HG02885 (cell line): ENCODE measurements around the gene FHOD3.

Experiments used
- ATAC-seq: cut with Tn5 transposase; IDR thresholded peaks from one replicate; pipeline ENCODE4 v1.9.1; 2021; ENCODE audit warnings: mild to moderate bottlenecking; ENCODE audit not compliant: unreplicated experiment, poor library complexity

Gene FHOD3

DNA sequence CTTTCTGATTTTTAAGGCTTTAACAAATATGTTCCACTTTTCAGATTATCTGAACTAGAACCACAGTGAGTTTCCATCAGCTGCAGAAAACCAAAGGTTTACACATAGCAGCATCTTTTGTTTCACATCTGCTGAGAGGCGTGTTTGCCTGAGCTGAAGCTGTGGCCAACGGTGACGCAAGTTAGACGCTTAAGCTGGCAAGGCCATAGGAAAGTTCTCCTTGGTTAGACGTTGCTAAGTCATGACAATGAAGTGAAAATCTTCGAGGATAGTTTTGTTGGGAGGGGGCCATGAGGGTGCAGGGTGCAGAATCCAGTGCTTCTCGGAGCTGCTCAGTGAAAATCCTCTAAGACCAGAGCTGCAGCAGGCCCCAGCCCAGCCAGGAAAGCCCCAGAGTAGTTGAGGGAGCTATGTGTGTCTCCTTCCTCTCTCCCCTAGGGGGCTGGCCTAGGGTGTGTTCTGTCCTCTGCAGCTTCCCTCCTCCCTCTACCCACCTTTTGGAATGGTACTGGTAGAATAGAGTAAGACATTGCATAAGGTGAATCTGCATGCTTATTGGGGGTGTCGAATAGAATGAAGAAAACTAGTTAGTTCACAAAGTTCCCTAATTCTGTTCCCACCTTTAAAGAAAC, 105.4 kb downstream of the FHOD3 start:
- ATAC-seq: no peak

DNA sequence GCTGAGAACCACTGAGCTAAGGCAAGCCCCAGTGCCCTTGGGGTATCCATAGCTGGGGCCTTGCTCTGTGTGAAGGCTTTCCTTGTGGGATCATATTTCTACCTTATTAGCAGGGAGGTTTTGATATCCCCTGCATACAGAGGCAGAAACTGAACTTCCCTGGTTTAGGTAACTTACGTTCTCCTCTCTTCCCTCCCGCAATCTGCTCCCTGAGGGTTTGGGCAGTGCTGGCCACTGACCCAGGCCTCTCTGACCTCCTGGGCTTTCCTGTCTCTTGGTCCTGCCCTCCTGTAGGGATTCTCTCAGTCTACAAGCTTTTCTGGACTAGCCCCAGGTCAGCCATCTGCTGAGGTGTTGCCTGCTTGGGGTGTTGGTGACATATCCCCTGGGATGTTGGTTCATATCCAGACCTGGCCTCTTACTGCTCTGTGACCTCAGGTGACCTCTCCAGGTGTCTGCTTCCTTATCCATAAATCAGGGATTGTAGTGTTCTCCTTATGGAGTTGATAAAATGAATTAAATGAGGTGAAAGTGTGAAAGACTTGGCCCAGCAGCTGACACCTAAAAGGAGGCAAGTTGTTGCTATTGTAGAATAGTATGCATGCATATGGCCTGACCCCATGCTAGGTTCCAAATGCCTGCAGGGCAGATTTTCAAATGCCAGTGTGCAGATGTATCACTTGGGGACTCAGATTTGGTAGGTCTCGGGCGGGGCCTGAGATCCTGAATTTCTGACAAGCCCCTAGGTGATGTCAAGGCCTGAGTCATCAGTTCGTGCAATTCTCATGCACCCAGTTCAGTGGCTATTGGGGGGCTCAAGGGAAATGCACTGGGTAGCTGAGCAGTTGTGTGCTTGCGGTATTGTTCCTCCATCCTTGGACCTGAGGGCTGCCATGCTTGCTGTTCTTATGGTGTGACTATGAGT, 106.6 kb downstream of the FHOD3 start:
- no peak for ATAC-seq

DNA sequence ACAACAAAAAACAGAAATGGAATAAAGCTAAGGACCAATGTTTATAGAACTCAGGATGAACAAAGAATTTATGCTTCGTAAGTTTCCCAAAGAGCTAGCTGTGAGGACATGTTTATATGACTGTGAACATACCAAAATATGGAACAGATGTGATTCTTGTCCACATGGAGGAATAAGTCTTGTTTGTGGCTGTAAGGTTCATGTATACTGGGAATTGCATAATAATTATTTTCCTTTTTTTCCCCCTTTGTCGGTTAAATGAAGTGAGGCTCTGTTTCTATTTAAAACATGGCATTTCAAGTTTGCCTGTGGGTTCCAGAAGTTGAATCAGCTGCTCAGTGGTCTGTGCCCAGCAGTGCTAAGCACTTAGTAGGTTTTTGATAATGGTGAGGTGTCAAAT, 108.1 kb downstream of the FHOD3 start:
- ATAC-seq: no peak

DNA sequence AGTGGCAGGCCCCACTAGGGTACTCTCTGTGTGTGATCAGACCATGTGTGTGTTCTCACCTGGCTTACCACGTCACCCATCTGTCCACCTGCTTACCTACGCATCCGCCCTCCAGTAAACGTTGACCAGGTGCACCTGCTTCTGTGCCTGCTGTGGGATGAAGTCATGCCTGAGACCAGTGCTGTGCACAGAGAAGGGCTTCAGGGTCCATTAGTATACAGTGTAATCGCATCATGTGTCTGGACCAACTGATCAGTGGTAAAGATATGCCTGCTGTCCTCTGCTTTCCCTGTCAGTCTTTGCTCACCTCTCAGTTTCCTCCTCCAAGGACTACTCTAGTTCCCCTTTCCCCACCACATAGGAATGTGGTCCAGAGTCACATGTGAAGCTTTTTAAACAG, 109.3 kb downstream of the FHOD3 start:
- no peak for ATAC-seq

DNA sequence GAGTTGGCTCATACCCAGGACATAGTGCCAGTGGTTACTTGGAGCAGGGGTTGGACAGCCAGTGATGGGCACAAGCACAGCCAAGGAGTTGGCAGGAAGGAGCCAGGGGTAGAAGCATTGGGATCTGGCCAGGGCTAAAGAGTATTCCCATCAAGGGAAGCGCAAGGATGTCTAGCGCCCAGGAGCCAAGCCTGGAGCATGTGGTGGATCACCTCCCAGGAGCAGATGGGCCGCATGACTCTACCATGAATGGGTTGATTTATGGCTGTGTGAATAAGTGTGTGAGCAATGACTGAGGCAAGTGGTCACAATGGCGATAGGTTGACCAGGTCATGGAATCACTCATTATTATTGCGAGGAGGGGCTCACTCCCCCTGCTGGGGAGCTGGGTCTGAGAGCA, 111.1 kb downstream of the FHOD3 start:
- no peak for ATAC-seq

DNA sequence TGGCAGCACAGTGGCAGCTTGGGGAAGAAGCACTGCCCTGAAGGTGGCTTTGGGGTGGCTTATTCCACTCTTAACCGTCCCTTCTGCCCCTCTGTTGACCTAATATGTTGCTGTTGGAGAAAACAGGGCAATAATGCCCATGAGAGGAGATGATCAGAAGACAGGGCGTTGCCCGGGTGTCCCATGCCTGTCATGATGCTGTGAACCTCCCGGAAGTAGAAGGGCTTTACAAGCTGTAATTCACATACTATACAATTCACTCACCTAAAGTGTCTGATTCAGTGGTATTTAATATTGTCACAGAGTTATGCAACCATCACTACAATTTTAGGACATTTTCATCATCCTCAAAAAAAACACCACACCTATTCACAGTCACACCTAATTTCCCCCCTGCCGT, 112.3 kb downstream of the FHOD3 start:
- ATAC-seq: no peak

DNA sequence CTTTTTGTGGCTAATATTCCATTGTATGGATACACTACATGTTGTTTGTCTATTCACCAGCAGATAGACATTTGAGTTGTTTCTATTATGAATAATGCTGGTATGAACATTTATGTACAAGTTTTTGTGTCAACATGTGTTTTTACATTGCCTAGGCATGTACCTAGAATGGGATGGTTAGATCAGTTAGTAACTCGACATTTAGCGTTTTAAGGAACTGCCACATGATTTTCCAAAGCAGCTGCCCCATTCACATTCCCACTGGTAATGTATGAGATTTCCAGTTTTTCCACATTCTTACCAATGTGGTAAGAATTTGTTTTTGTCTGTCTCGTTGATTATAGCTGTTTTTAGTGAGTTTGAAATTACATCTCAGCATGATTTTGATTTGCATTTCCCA, 112.8 kb downstream of the FHOD3 start:
- ATAC-seq: no peak

DNA sequence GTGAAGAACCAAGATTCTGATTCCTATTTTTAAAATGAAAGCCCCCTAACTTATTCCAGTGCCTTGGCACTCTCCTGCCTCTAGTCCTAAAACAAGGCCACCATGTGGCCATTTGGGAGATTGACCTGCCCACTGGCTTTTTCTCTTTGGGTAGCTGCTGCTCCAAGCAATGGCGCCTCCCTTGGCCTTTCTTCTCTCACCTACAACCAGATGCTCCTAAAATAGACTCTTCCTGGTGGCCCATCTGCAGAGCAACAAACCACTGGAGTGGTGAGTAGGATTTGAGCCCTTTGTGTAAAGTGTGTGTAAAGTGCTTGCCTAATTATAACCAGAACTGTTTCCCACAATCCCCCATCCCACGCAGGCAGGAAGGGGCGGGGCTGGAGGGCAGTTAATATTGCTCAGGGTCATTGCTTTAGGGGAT, 114.2 kb downstream of the FHOD3 start:
- peak; percentile 48 for ATAC-seq

DNA sequence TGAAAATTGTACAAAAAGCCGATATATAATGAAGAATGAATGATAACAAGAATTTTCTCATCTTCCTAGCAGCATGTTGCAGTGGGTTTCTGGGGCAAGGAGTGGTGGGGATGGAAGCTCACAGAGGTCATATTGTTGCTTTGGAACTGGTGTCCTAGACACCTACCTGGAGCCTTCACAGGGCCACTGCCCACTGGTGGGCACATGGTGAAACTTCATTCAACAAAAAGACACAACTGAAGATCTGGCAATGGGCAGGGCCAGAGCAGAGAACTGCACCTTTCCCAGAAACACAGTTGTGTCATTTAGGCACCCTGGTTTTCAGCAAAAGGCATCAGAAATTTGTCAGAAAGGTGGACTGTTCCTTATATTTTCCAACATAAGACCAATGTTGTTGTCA, 115.3 kb downstream of the FHOD3 start:
- no peak for ATAC-seq

DNA sequence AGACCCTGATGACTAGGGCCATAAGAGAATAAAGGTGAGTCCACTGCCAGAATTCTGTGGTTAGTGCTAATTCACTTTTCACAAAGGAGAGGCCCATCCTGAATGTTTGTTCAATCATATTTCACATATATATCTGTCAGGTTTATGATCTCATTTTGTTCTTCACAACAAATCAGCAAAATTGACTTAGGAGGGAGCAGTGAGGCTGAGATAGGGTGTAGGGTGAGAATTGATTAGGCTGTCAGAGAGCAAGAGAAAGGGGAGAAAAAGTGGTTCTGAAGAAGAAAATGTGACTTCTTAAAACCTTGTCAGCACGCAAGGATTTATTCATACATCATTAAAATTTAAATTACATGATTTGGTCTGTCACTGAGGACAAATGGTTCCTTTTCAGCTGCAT, 117.7 kb downstream of the FHOD3 start:
- ATAC-seq: no peak

DNA sequence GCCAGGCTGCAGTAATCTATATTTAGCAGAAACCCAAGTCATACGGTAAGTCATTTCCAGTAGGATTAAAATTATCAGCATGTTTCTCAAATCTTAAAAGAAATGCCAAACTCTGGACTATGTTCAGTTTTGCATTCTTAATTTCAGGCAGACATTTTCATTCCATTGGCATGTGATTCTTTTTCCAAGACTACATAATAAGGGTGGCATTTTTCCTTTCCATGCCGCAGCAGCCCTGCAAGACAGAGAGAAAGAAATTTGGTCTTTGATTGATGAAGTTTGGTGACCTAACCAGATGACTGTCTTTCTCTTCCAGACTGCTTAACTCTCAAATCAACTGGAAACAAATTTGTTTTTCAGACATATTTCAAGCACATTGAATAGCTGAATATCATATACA, 118.1 kb downstream of the FHOD3 start:
- no peak for ATAC-seq

DNA sequence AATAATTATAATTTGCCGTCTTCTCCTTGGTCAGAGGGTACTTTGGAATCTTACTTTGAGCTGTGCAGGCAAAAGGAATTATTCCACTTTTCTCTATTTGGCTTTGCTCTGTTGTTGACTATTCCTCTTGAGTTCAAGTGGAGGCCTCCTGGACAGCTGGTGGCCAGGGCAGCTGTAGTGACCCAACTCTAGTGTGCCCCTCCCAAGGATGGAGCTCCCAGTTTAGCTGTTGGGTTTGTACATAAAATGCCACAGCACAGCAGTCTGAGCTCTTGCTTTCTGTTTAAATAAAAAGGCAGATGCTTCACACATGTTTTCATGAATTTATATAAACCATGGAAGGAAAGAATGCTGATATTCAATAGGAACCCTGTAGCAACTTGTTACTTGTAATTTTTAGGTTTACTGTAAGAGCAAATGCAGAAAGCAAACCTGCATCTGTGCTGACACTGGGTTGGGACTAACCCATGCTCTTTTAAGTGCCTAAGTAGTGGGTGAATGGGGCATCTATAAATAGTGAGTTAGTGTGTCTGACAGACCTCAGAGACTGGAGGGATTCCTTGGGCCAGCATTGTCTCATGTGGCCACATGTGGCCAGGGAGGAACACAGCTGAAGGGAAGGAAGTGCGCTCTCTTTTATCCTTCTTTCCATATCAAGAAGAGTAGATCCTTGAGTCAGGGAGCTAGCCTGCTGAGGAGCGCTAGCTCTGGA, 121.8 kb downstream of the FHOD3 start:
- no peak for ATAC-seq

DNA sequence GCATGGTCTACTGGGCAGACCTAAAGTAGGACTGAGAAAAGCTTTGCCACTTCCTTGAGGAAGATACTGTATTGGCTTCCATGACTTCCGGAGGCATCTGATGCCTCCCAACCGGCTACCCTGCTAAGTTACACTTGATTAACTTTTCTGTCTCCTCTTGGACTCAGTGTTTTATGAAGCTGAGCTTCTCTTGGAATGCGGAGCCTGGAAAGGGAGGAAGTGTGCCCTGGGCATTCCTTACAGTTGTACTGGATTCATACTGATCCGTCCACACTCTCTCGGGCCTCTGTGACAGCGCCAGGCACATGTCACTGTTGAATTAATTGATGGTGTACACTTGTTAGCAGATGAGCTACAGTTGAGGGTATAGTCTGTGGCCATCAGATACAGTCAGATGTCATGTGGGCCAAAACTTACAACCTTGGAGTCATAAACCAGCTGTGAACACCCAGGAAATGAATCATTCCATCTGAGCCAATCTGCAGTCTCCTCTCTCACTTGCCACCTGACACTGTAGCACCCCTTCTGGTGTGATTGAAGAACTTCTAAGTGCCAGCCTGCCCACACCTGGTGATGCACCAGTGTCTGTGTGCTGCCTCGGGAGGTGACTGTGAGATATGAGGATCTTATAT, 122.5 kb downstream of the FHOD3 start:
- ATAC-seq: peak; percentile 78

DNA sequence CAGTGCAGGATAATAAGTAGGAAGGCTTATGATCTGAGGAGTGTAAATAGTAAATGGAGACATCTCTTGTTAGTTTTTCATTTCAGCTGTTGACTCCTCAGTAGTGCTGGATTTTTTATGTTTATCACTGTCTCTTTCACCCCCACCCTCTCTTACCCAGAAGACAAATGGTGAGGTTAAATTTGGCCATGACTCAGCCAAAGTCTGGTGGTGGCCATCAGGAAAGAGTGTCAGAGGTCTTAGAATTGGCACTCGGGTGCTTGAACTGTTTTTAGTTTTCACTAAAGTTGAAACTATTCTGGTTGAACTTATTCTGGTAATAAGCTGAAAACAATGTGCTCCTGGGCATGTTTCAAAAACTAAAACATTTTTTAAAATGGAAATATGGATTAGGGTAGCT, 123.3 kb downstream of the FHOD3 start:
- no peak for ATAC-seq

DNA sequence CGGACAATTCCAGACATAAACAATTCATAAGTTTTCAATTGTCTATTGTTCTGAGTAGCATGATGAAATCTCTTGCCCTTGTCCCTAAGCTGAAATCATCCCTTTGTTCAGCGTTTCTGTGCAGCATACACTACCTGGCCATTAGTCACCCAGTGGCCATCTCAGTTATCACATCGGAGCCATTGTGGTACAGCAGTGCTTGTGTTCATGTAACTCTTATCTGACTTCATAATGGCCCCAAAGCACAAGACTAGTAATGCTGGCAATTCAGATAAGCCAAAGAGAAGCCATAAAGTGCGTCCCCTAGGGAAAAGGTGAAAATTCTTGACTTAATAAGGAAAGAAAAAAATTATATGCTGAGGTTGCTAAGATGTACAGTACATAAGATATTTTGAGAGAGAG, 127.2 kb downstream of the FHOD3 start:
- no peak for ATAC-seq

DNA sequence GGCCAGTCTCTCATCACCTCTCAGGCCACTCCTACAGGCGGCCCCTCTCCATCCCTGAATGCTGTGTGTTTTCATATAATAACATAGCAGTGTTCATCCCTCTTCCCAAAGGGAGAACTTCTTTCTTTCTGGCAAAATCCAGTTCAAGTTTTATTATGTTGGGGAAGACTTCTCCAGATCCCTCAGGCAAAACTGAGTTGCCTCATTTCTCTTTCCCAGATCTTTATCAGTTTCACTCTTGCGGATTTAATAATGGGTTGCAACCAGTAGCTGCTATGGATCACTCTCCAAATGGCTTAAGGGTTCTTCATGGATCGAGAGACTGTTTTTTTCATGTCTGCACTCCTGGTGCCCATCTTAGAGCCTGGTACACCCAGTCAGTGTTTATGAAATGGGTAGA, 129.9 kb downstream of the FHOD3 start:
- no peak for ATAC-seq

DNA sequence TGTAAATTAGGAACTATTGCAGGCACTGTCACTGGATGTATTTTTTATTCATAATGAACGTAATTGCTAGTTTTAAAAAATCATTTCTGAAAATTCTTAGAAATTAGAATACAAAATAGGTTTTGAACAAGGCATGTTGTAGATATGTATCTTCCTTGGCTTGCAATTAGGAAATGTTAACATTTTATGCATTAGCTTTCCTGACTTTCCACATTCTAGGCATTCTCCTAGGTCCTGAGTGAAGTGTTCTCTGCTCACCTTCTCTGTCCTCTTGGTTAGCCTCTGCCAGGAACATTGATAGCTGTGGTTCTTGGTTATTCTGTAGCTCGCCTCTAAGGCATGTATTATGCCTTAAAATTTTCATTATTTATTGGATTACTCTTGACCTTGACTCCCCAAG, 130.3 kb downstream of the FHOD3 start:
- no peak for ATAC-seq

DNA sequence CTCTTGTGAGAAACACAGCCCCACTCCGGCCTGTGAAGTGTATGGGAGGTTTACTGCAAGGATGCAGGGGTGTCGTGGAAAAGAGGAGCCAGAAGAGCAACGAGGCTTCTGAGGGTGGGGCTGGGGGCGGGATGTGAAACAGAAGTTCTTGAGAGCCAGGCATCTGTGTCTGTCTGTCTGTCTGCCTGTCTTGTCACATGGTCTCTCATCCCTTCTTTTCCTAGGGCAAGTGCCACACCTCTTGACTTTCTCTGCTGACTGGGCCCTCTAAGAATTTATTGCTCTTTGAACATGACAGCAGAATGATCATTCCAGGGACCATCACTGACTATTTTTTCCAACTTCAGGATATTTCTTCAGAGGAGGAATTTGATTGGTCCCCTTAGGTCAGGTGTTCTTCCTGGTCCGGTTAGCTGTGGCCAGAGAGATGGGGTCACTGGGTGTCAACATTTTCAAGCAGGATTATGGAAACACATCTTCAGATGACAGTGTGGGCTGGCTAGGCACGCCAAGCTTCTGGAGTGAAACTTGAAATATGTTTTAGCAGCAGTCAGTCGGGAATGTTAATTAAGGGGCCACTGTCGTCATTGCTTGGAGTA, 131.0 kb downstream of the FHOD3 start:
- no peak for ATAC-seq

DNA sequence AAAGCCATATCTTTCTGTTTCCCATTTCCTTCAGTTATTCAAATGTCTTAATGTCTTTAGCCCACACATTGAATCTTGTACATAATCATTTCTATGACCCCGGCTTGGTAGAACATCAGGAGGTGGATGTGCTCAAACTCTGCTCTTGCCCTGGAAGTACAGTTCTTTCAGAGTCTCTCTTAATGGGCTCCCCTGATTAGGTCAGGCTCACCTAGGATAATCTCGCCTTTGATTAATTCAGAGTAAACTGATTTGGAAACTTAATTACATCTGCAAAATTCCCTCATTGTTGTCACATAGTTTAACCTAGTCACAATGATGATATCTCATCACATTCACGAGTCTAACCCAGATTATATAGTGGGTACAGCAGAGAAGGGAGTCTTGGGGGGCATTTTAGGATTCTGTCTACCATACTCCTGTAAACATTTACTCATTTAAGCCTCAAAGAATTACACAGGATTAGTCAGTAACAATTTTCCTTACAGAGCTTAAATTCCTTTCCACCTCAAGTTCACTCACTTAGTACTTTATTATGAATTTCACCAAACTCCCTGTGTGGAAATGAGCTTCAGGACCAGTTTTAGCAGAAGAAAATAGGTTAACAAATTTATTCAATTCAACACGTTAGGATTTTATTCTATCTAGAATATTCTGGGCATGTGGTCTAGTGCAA, 135.5 kb downstream of the FHOD3 start:
- no peak for ATAC-seq

DNA sequence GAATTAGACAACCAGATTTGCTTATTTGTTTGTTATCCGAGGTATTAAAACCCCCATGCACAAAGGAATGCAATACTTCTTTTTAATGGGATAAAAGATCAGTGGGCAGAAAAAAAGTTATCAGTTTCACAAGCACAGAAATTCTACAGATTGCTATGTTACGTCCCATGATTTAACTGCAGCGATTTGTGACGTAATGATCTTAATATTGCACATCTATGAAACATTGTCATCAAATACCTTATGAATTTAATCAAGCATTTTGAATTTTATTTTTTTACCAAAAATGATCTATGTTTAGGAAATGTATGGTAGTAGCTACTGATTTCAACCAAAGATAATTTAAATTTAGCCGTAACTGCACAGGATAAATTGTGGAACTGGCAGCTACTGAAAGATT, 138.9 kb downstream of the FHOD3 start:
- no peak for ATAC-seq
